Fibroblast of peridontal ligament (primary cell): ENCODE data around the gene GAS2L1.
"Not testable (repeated sequence)": the region's sequence is repeated elsewhere in the genome, so short reads cannot be mapped to it uniquely, and the experiment has no call there.

Experiments
- DNase-seq: peaks from one replicate; pipeline ENCODE4 v3.0.0-alpha.2; 2010; ENCODE audit errors: extremely low read depth

The GAS2L1 gene

GRCh38 chr22:29342177-29342576 lies 35.7 kb downstream of the GAS2L1 start:
- no peak for DNase-seq

GRCh38 chr22:29342577-29343312 lies 36.3 kb downstream of the GAS2L1 start:
- no peak for DNase-seq

GRCh38 chr22:29343313-29343805 lies 36.9 kb downstream of the GAS2L1 start:
- DNase-seq, result peak; percentile 29

GRCh38 chr22:29344137-29344536 lies 37.7 kb downstream of the GAS2L1 start:
- peak; percentile 58 for DNase-seq

- not testable (repeated sequence) for DNase-seq
Measured at GRCh38 chr22:29344889-29345288, 38.4 kb downstream of the GAS2L1 start.

GRCh38 chr22:29345932-29346331 lies 39.5 kb downstream of the GAS2L1 start:
- DNase-seq, result no peak

- DNase-seq, result no peak
Measured at GRCh38 chr22:29346659-29347058, 40.2 kb downstream of the GAS2L1 start.

GRCh38 chr22:29348041-29348440 lies 41.6 kb downstream of the GAS2L1 start:
- DNase-seq, result no peak

- no peak for DNase-seq
Measured at GRCh38 chr22:29348956-29349355, 42.5 kb downstream of the GAS2L1 start.

GRCh38 chr22:29351042-29351441 lies 44.6 kb downstream of the GAS2L1 start:
- DNase-seq, result no peak

GRCh38 chr22:29351891-29352290 lies 45.4 kb downstream of the GAS2L1 start:
- no peak for DNase-seq

- DNase-seq, result no peak
Measured at GRCh38 chr22:29352778-29353177, 46.3 kb downstream of the GAS2L1 start.

- DNase-seq, result no peak
Measured at GRCh38 chr22:29353286-29353685, 46.8 kb downstream of the GAS2L1 start.

- DNase-seq, result no peak
Measured at GRCh38 chr22:29353860-29354259, 47.4 kb downstream of the GAS2L1 start.

GRCh38 chr22:29357193-29357890 lies 50.9 kb downstream of the GAS2L1 start:
- DNase-seq, result not testable (repeated sequence)

GRCh38 chr22:29359469-29359868 lies 53.0 kb downstream of the GAS2L1 start:
- peak; percentile 51 for DNase-seq
